Duodenal mucosa (tissue), 2 donors: ENCODE data around the gene ACTN2.

Experiments
- H3K27ac ChIP-seq: one replicate; pipeline ENCODE4 v1.7.0; 2013; ENCODE audit warnings: low read depth, low read length
- H3K27me3 ChIP-seq, 2 donors: one replicate each; pipeline ENCODE4 v1.7.0; 2013; ENCODE audit warnings: low read length in 2 of 2, control low read depth in 1 of 2; ENCODE audit not compliant: insufficient read depth in 2 of 2, control insufficient read depth in 1 of 2
- H3K36me3 ChIP-seq, 2 donors: one replicate each; pipeline ENCODE4 v1.7.0; 2013; ENCODE audit warnings: low read length in 2 of 2, control low read depth in 1 of 2; ENCODE audit not compliant: insufficient read depth in 2 of 2, control insufficient read depth in 1 of 2
- H3K4me1 ChIP-seq, 2 donors: one replicate each; pipeline ENCODE4 v1.7.0; 2013; ENCODE audit warnings: low read length in 2 of 2, control low read depth in 1 of 2; ENCODE audit not compliant: insufficient read depth in 2 of 2, control insufficient read depth in 1 of 2
- H3K4me3 ChIP-seq, 2 donors: one replicate each; pipeline ENCODE4 v1.7.0; 2013; ENCODE audit warnings: low read length in 2 of 2, low read depth in 1 of 2
- H3K9ac ChIP-seq, 2 donors: one replicate each; pipeline ENCODE4 v1.7.0; 2013; ENCODE audit warnings: low read length in 2 of 2, low read depth in 1 of 2
- H3K9me3 ChIP-seq, 2 donors: one replicate each; pipeline ENCODE4 v1.7.0; 2013; ENCODE audit warnings: low read length in 2 of 2, control low read depth in 1 of 2; ENCODE audit not compliant: control insufficient read depth in 1 of 2

Gene ACTN2

GRCh38 chr1:236691348-236691747 lies 5.0 kb downstream of the ACTN2 start:
- Histone ChIP-seq H3K9me3 (no peaks in the 10 kb centered on the region), H3K27me3 (peaks cover 19 to 20% of the 10 kb centered on the region in 2 donors), H3K9ac (no peak overlapping the region), H3K4me1 (peaks cover 5 to 8% of the 10 kb centered on the region in 2 donors), H3K27ac (no peak overlapping the region), H3K36me3 (no peaks in the 10 kb centered on the region), H3K4me3 (no peak overlapping the region)

GRCh38 chr1:236692128-236692527 lies 5.8 kb downstream of the ACTN2 start:
- H3K4me1 ChIP-seq, result peaks cover under 1 to 3% of the 10 kb centered on the region in 2 donors
- no peaks in the 10 kb centered on the region for H3K9me3 ChIP-seq
- H3K27me3 ChIP-seq, result peaks cover 13 to 19% of the 10 kb centered on the region in 2 donors
- H3K4me3 ChIP-seq, result no peak overlapping the region
- H3K27ac ChIP-seq, result no peak overlapping the region
- H3K9ac ChIP-seq, result no peak overlapping the region
- H3K36me3 ChIP-seq, result no peaks in the 10 kb centered on the region

GRCh38 chr1:236692742-236693141 lies 6.4 kb downstream of the ACTN2 start:
- peaks cover 7 to 12% of the 10 kb centered on the region in 2 donors for H3K27me3 ChIP-seq
- H3K4me3 ChIP-seq, result no peak overlapping the region
- H3K36me3 ChIP-seq, result no peaks in the 10 kb centered on the region
- no peaks in the 10 kb centered on the region for H3K9me3 ChIP-seq
- H3K9ac ChIP-seq, result no peak overlapping the region
- no peak overlapping the region for H3K27ac ChIP-seq
- H3K4me1 ChIP-seq, result no peaks in the 10 kb centered on the region

GRCh38 chr1:236699366-236699765 lies 13.1 kb downstream of the ACTN2 start:
- Histone ChIP-seq H3K9me3 (no peaks in the 10 kb centered on the region), H3K27ac (no peak overlapping the region), H3K36me3 (no peaks in the 10 kb centered on the region), H3K9ac (no peak overlapping the region), H3K4me3 (no peak overlapping the region), H3K4me1 (no peaks in the 10 kb centered on the region), H3K27me3 (peaks cover 0 to 5% of the 10 kb centered on the region in 2 donors)

- no peaks in the 10 kb centered on the region for H3K36me3 ChIP-seq
- no peaks in the 10 kb centered on the region for H3K9me3 ChIP-seq
- peaks cover 0 to 5% of the 10 kb centered on the region in 2 donors for H3K27me3 ChIP-seq
- H3K27ac ChIP-seq, result no peak overlapping the region
- no peaks in the 10 kb centered on the region for H3K4me1 ChIP-seq
- no peak overlapping the region for H3K9ac ChIP-seq
- no peak overlapping the region for H3K4me3 ChIP-seq
These were observed 14.6 kb downstream of the ACTN2 start for GRCh38 chr1:236700903-236701302.

- Histone ChIP-seq H3K9me3 (no peaks in the 10 kb centered on the region), H3K27me3 (peaks cover 0 to 5% of the 10 kb centered on the region in 2 donors), H3K36me3 (no peaks in the 10 kb centered on the region), H3K4me3 (no peak overlapping the region), H3K9ac (no peak overlapping the region), H3K4me1 (no peaks in the 10 kb centered on the region), H3K27ac (no peak overlapping the region)
These were observed 15.5 kb downstream of the ACTN2 start for GRCh38 chr1:236701782-236702181.

GRCh38 chr1:236702791-236703394 lies 16.6 kb downstream of the ACTN2 start:
- no peak overlapping the region for H3K9ac ChIP-seq
- peaks cover 0 to 5% of the 10 kb centered on the region in 2 donors for H3K27me3 ChIP-seq
- no peaks in the 10 kb centered on the region for H3K4me1 ChIP-seq
- H3K36me3 ChIP-seq, result no peaks in the 10 kb centered on the region
- H3K9me3 ChIP-seq, result no peaks in the 10 kb centered on the region
- H3K4me3 ChIP-seq, result no peak overlapping the region
- H3K27ac ChIP-seq, result no peak overlapping the region

- Histone ChIP-seq H3K4me1 (no peaks in the 10 kb centered on the region), H3K27ac (no peak overlapping the region), H3K27me3 (no peaks in the 10 kb centered on the region), H3K9ac (no peak overlapping the region), H3K4me3 (no peak overlapping the region), H3K9me3 (no peaks in the 10 kb centered on the region), H3K36me3 (no peaks in the 10 kb centered on the region)
These were observed 19.5 kb downstream of the ACTN2 start for GRCh38 chr1:236705771-236706170.

- Histone ChIP-seq H3K9ac (no peak overlapping the region), H3K9me3 (no peaks in the 10 kb centered on the region), H3K27ac (no peak overlapping the region), H3K36me3 (no peaks in the 10 kb centered on the region), H3K27me3 (no peaks in the 10 kb centered on the region), H3K4me1 (no peaks in the 10 kb centered on the region), H3K4me3 (no peak overlapping the region)
These were observed 19.9 kb downstream of the ACTN2 start for GRCh38 chr1:236706183-236706582.

- Histone ChIP-seq H3K27ac (no peak overlapping the region), H3K9ac (no peak overlapping the region), H3K9me3 (no peaks in the 10 kb centered on the region), H3K27me3 (no peaks in the 10 kb centered on the region), H3K36me3 (no peaks in the 10 kb centered on the region), H3K4me3 (no peak overlapping the region), H3K4me1 (no peaks in the 10 kb centered on the region)
These were observed 24.1 kb downstream of the ACTN2 start for GRCh38 chr1:236710328-236710892.
